ENCODE measurements around the gene CSF1. TPM values are rescaled to one million over a fixed set of nuclear protein-coding genes. Genes with fewer than 3 reads are reported as not detected.

CSF1 gene
- total and polyA plus RNA-seq, 9 donors: 13.1 to 57.6 (median 44.3) TPM

DNA sequence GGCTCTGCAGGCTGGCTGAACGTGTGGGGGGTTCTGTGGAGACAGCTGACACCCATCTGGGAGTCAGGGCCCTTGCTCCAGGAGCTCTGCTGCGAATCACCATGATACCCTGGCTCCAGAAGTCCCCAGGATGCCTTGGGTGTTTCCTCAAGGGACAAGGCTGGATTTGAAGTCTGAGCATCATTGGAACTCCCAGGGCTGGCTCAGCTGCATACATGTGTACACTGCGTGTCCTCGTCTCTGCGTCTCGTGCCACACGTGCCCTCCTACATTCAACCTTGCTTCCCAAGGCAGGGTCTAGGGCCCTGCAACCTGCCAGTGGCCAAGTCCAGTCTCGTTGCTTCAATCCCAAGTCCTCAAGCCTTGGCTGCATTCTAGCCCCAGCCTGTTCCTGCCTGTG is 11.7 kb downstream of the CSF1 start:
- Histone ChIP-seq H3K27ac (no peak overlapping the region), H3K27me3 (no peaks in the 10 kb centered on the region), H3K4me1 (ENCODE audit: insufficient read depth) (no peaks in the 10 kb centered on the region), H3K36me3 (no peaks in the 10 kb centered on the region), H3K9me3 (no peaks in the 10 kb centered on the region), H3K4me3 (no peak overlapping the region)
- WGBS, 3 donors: 75 to 81% (median 77%) methylated on average over 8 of the region's 8 CpGs
- intact Hi-C loops (cut with DNase I): loop anchor here in 1 of 4 donors (10.0 kb wide), 1 partner anchor 62 kb away; the partner anchor contains the start of gene AHCYL1
- TF ChIP-seq EP300 (IDR thresholded peaks at IDR 0.05): no peak
- no peak for DNase-seq

DNA sequence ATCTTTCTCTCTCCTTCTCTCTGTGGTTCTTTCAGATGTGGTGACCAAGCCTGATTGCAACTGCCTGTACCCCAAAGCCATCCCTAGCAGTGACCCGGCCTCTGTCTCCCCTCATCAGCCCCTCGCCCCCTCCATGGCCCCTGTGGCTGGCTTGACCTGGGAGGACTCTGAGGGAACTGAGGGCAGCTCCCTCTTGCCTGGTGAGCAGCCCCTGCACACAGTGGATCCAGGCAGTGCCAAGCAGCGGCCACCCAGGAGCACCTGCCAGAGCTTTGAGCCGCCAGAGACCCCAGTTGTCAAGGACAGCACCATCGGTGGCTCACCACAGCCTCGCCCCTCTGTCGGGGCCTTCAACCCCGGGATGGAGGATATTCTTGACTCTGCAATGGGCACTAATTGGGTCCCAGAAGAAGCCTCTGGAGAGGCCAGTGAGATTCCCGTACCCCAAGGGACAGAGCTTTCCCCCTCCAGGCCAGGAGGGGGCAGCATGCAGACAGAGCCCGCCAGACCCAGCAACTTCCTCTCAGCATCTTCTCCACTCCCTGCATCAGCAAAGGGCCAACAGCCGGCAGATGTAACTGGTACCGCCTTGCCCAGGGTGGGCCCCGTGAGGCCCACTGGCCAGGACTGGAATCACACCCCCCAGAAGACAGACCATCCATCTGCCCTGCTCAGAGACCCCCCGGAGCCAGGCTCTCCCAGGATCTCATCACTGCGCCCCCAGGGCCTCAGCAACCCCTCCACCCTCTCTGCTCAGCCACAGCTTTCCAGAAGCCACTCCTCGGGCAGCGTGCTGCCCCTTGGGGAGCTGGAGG is 12.7 kb downstream of the CSF1 start:
- H3K27ac ChIP-seq: no peak overlapping the region
- 73 to 82% (median 79%) methylated on average over 17 of the region's 17 CpGs for WGBS, 3 donors
- peak in 2 of 5 donors; percentile 26 to 31 for DNase-seq
- intact Hi-C loops (cut with DNase I): loop anchor here in 1 of 4 donors (10.0 kb wide), 1 partner anchor 61 kb away; the partner anchor contains the start of gene AHCYL1
- H3K27me3 ChIP-seq: no peaks in the 10 kb centered on the region
- no peaks in the 10 kb centered on the region for H3K36me3 ChIP-seq
- TF ChIP-seq, protein P1, sequence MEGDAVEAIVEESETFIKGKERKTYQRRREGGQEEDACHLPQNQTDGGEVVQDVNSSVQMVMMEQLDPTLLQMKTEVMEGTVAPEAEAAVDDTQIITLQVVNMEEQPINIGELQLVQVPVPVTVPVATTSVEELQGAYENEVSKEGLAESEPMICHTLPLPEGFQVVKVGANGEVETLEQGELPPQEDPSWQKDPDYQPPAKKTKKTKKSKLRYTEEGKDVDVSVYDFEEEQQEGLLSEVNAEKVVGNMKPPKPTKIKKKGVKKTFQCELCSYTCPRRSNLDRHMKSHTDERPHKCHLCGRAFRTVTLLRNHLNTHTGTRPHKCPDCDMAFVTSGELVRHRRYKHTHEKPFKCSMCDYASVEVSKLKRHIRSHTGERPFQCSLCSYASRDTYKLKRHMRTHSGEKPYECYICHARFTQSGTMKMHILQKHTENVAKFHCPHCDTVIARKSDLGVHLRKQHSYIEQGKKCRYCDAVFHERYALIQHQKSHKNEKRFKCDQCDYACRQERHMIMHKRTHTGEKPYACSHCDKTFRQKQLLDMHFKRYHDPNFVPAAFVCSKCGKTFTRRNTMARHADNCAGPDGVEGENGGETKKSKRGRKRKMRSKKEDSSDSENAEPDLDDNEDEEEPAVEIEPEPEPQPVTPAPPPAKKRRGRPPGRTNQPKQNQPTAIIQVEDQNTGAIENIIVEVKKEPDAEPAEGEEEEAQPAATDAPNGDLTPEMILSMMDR (IDR thresholded peaks at IDR 0.05): peak in 1 of 3 donors; percentile 18
- TF ChIP-seq POLR2A (IDR thresholded peaks at IDR 0.05): no peak
- H3K4me1 ChIP-seq (ENCODE audit: insufficient read depth): peaks cover 7% of the 10 kb centered on the region
- no peak overlapping the region for H3K4me3 ChIP-seq
- H3K9me3 ChIP-seq: no peaks in the 10 kb centered on the region

DNA sequence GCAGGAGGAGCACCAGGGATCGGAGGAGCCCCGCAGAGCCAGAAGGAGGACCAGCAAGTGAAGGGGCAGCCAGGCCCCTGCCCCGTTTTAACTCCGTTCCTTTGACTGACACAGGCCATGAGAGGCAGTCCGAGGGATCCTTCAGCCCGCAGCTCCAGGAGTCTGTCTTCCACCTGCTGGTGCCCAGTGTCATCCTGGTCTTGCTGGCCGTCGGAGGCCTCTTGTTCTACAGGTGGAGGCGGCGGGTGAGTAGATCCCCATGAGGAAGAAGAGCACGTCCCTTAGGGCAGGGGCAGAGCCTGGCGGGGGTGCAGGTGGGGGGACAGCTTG is 13.3 kb downstream of the CSF1 start:
- no peaks in the 10 kb centered on the region for H3K9me3 ChIP-seq
- TF ChIP-seq EP300 (IDR thresholded peaks at IDR 0.05) (no peak), POLR2A (IDR thresholded peaks at IDR 0.05) (no peak)
- TF ChIP-seq, protein P1 (IDR thresholded peaks at IDR 0.05): no peak
- H3K27me3 ChIP-seq: no peaks in the 10 kb centered on the region
- H3K27ac ChIP-seq: no peak overlapping the region
- intact Hi-C loops (cut with DNase I): loop anchor here in 1 of 4 donors (10.0 kb wide), 1 partner anchor 61 kb away; the partner anchor contains the start of gene AHCYL1
- H3K4me1 ChIP-seq (ENCODE audit: insufficient read depth): peaks cover 12% of the 10 kb centered on the region
- WGBS, 3 donors: 84 to 91% (median 89%) methylated on average over 12 of the region's 12 CpGs
- no peak overlapping the region for H3K4me3 ChIP-seq
- no peaks in the 10 kb centered on the region for H3K36me3 ChIP-seq
- peak in 1 of 5 donors; percentile 13 for DNase-seq

DNA sequence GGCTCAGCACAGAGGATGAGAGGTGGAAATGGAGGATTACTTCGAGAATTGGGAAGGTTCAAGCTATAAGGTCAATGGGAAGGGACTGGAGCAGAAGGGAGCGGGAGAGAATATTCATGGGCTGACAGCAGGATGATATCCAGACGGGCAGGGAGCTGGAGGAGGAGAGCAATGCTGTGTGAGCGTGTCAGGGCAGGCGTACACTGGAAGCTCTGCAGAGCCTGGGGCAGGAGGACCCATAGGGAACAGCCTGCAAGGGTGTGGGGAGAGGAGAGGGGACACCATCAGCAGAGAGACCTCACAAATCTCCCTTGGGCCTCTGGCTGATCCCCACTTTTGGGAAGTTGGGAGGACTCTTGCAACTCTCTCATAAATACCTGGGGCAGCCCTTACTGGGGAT is 13.7 kb downstream of the CSF1 start:
- H3K4me3 ChIP-seq: no peak overlapping the region
- H3K9me3 ChIP-seq: no peaks in the 10 kb centered on the region
- intact Hi-C loops (cut with DNase I): loop anchor here in 1 of 4 donors (10.0 kb wide), 1 partner anchor 60 kb away; the partner anchor contains the start of gene AHCYL1
- 61 to 73% (median 73%) methylated on average over 5 of the region's 5 CpGs for WGBS, 3 donors
- no peaks in the 10 kb centered on the region for H3K27me3 ChIP-seq
- peak in 1 of 5 donors; percentile 14 for DNase-seq
- peaks cover 16% of the 10 kb centered on the region for H3K4me1 ChIP-seq (ENCODE audit: insufficient read depth)
- H3K36me3 ChIP-seq: no peaks in the 10 kb centered on the region
- H3K27ac ChIP-seq: no peak overlapping the region
- TF ChIP-seq EP300 (IDR thresholded peaks at IDR 0.05): no peak
- no peak for TF ChIP-seq POLR2A (IDR thresholded peaks at IDR 0.05)
- TF ChIP-seq, protein P1 (IDR thresholded peaks at IDR 0.05): no peak

Measured in ovary (tissue), 9 donors.